Gastrocnemius medialis (tissue), 4 donors: ENCODE measurements around the gene NFATC4.

Experiments
- POLR2A ChIP-seq, 2 donors: fragments of 450-650 bp; IDR thresholded peaks; one replicate each; pipeline ENCODE4 v1.6.1; 2017; ENCODE audit warnings: antibody characterized with exemption in 2 of 2, mild to moderate bottlenecking in 2 of 2, moderate library complexity in 2 of 2
- TF ChIP-seq, protein P1 (sequence below), 5 experiments: fragments of 450-650 bp in 3 of 5; fragments of 200-600 bp in 2 of 5; sonication (generic) in 2 of 5; IDR thresholded peaks in 4 of 5; conservative IDR thresholded peaks in 1 of 5; 1 replicate in 4 of 5; 2 replicates in 1 of 5; pipeline ENCODE4 v1.5.1; 2016 to 2019; ENCODE audit warnings: antibody characterized with exemption in 5 of 5, mild to moderate bottlenecking in 3 of 5, moderate library complexity in 3 of 5

DNA sequence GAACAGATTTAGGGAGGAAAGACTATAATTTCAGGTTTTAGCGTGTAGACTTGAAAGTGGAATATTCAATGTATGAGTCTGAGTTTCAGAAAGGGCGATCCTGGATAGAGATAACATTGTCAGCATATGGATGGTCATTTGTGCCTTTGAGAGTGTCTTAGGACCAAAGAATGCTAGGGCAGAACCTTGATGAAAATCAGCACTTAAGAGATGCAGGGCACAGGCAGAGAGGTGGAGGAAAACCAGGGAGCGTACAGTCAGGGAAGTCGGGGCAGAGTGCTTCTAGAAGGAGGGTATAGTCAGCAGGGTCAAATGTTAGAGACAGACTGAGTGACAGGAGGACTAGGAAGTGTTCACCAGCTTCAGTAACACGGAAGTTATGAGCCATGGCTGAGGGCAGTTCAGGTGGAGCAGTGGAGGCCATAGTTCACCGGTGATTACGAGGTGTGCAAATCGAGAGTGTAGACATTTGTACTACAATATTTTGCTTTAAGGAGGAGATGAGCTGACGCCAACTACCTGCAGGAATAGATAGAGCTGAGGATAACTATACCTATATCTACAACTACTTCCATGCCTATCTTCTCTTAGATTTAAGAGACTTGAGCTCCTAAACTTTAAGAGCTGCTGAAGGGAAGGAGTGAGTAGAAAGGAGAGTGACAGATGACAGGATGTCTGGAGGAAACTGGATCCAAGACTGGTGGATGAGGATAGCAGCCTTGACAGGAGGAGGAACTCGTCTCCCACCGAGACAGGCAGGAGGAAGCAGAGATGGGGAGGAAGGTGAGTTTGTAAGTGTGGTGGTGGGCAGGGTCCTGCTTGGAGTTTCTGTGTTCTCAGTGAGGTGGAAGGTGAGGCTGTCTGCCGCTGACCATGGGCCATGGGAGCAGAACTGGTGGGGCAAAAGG lies 55.0 kb downstream of the NFATC4 start:
- TF ChIP-seq, protein P1, sequence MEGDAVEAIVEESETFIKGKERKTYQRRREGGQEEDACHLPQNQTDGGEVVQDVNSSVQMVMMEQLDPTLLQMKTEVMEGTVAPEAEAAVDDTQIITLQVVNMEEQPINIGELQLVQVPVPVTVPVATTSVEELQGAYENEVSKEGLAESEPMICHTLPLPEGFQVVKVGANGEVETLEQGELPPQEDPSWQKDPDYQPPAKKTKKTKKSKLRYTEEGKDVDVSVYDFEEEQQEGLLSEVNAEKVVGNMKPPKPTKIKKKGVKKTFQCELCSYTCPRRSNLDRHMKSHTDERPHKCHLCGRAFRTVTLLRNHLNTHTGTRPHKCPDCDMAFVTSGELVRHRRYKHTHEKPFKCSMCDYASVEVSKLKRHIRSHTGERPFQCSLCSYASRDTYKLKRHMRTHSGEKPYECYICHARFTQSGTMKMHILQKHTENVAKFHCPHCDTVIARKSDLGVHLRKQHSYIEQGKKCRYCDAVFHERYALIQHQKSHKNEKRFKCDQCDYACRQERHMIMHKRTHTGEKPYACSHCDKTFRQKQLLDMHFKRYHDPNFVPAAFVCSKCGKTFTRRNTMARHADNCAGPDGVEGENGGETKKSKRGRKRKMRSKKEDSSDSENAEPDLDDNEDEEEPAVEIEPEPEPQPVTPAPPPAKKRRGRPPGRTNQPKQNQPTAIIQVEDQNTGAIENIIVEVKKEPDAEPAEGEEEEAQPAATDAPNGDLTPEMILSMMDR (IDR thresholded peaks at IDR 0.05 in 4 of 5, conservative IDR thresholded peaks at IDR 0.05 in 1 of 5), result no peak
- no peak for TF ChIP-seq POLR2A (IDR thresholded peaks at IDR 0.05)
